Transverse colon (tissue), 4 donors: ENCODE measurements around the gene ELAVL3.
"Not testable (repeated sequence)": the region's sequence is repeated elsewhere in the genome, so short reads cannot be mapped to it uniquely, and the experiment has no call there.

Source experiments
- EP300 ChIP-seq: sonication (generic); formaldehyde crosslinking; IDR thresholded peaks from one replicate; pipeline ENCODE4 v1.6.1; 2017; ENCODE audit warnings: antibody characterized with exemption, low read depth
- POLR2A ChIP-seq: fragments of 450-650 bp; IDR thresholded peaks from one replicate; pipeline ENCODE4 v1.6.1; 2016; ENCODE audit warnings: antibody characterized with exemption, mild to moderate bottlenecking, moderate library complexity
- POLR2AphosphoS5 ChIP-seq, 3 donors: sonication (generic); formaldehyde crosslinking; IDR thresholded peaks; one replicate each; pipeline ENCODE4 v1.6.1; 2016; ENCODE audit warnings: antibody characterized with exemption in 3 of 3
- TF ChIP-seq, protein P1 (sequence below), 5 experiments: fragments of 200-600 bp in 3 of 5; fragments of 450-650 bp in 2 of 5; sonication (generic) in 3 of 5; IDR thresholded peaks; 1 replicate in 2 of 5; 2 replicates in 3 of 5; pipeline ENCODE4 v1.5.1; 2016 to 2017; ENCODE audit warnings: antibody characterized with exemption in 5 of 5, inconsistent platforms in 3 of 5, mild to moderate bottlenecking in 2 of 5, moderate library complexity in 1 of 5

DNA sequence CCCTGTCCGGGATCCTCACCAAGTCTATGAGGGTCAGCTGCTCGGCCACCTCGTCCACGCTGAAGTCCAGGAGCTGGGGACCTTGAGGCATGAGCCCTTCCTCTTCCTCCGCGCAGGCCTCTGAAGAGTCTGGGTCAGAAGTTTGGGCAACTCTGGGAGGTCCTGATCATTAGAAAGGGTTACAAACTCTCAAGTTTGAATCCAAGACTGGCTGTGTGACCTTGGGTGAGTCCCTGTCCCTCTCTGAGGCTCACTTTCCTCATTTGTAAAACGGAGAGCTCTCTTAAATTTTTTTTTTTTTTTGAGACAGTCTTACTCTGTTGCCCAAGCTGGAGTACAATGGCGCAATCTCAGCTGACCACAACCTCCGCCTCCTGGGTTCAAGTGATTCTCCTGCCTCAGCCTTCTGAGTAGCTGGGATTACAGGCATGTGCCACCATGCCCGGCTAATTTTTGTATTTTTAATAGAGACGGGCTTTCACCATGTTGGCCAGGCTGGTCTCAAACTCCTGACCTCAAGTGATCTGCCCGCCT lies 74.1 kb downstream of the ELAVL3 start:
- TF ChIP-seq POLR2A; POLR2AphosphoS5 (IDR thresholded peaks at IDR 0.05); EP300: not testable (repeated sequence)
- TF ChIP-seq, protein P1, sequence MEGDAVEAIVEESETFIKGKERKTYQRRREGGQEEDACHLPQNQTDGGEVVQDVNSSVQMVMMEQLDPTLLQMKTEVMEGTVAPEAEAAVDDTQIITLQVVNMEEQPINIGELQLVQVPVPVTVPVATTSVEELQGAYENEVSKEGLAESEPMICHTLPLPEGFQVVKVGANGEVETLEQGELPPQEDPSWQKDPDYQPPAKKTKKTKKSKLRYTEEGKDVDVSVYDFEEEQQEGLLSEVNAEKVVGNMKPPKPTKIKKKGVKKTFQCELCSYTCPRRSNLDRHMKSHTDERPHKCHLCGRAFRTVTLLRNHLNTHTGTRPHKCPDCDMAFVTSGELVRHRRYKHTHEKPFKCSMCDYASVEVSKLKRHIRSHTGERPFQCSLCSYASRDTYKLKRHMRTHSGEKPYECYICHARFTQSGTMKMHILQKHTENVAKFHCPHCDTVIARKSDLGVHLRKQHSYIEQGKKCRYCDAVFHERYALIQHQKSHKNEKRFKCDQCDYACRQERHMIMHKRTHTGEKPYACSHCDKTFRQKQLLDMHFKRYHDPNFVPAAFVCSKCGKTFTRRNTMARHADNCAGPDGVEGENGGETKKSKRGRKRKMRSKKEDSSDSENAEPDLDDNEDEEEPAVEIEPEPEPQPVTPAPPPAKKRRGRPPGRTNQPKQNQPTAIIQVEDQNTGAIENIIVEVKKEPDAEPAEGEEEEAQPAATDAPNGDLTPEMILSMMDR (IDR thresholded peaks at IDR 0.05): not testable (repeated sequence)
